Type B pancreatic cell (in vitro differentiated cells): ENCODE data around the gene PRR33. TPM values are rescaled to one million over a fixed set of nuclear protein-coding genes. Genes with fewer than 3 reads are reported as not detected.

Experiments used
- DNase-seq: peaks from one replicate; pipeline ENCODE4 v3.0.0; 2021; ENCODE audit warnings: mixed read lengths; ENCODE audit not compliant: unreplicated experiment; ENCODE audit errors: extremely low spot score
- H3K27ac Mint-ChIP-seq: 2 replicates; pipeline ENCODE4 v1.8.0; 2021; ENCODE audit warnings: mild to moderate bottlenecking, mixed read lengths
- H3K27me3 Mint-ChIP-seq: 2 replicates; pipeline ENCODE4 v1.8.0; 2021; ENCODE audit warnings: mixed read lengths
- H3K36me3 Mint-ChIP-seq: 2 replicates; pipeline ENCODE4 v1.8.0; 2021; ENCODE audit warnings: mixed read lengths
- H3K4me1 Mint-ChIP-seq: one replicate; pipeline ENCODE4 v1.8.0; 2021; ENCODE audit warnings: mixed read lengths; ENCODE audit not compliant: unreplicated experiment
- H3K4me3 Mint-ChIP-seq: 2 replicates; pipeline ENCODE4 v1.8.0; 2021; ENCODE audit warnings: mild to moderate bottlenecking, mixed read lengths
- H3K9me3 Mint-ChIP-seq: 2 replicates; pipeline ENCODE4 v1.8.0; 2021; ENCODE audit warnings: mixed read lengths
- total RNA-seq: library from RNA; stranded (reverse); gene quantifications from 2 replicates; pipeline ENCODE4 v1.2.1, GENCODE V29; 2021; ENCODE audit warnings: low replicate concordance
- TF ChIP-seq, protein P1 (sequence below): fragments of 200-600 bp; sonication (generic); conservative IDR thresholded peaks from 2 replicates; pipeline ENCODE4 v1.5.0; 2021; ENCODE audit warnings: antibody characterized with exemption, mild to moderate bottlenecking

The PRR33 gene
- total RNA-seq, 1 donor from 2014 or later, result not detected

DNA sequence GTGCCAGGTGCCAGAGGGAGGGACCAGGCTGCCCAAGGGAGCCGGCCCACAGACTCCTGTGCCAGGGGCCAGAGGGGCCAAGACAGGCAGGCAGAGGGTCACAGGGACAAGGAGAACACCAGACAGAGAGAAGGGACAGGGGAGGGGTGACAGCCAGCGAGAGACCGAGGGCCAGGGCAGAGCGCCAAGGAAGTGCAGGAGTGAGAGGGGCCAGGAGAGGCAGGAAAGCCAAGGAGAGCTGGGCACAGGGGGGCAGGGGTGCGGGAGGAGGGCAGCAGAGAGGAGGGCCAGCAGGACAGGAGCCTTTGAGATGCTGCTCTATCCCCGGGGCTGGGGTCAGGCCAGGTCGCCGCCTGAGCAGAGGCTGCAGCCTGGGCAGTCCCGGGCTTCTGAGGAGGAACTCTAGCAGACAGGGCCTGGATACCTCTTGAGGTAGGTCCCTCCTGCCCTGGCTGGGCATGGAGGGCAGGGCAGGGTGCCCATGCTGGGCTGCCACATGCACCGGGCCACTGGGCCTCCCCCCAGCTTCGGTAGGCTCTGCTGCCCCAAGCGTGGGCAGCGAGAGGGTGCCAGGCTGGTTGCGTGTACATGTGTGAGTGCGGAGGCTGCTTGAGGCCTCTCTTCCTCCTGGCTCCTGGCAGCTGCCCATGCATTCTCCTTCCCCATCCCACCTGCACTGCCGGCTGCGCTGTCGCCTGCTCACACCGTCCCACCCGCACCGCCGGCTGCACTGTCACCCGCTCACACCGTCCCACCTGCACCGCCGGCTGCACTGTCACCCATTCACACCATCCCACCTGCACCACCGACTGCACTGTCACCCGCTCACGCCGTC lies 26.6 kb downstream of the PRR33 start:
- Mint-ChIP-seq H3K36me3 (no peaks in the 10 kb centered on the region), H3K27me3 (no peaks in the 10 kb centered on the region), H3K4me3 (no peak overlapping the region), H3K27ac (no peak overlapping the region), H3K4me1 (no peaks in the 10 kb centered on the region), H3K9me3 (no peaks in the 10 kb centered on the region)
- DNase-seq, result no peak
- TF ChIP-seq, protein P1, sequence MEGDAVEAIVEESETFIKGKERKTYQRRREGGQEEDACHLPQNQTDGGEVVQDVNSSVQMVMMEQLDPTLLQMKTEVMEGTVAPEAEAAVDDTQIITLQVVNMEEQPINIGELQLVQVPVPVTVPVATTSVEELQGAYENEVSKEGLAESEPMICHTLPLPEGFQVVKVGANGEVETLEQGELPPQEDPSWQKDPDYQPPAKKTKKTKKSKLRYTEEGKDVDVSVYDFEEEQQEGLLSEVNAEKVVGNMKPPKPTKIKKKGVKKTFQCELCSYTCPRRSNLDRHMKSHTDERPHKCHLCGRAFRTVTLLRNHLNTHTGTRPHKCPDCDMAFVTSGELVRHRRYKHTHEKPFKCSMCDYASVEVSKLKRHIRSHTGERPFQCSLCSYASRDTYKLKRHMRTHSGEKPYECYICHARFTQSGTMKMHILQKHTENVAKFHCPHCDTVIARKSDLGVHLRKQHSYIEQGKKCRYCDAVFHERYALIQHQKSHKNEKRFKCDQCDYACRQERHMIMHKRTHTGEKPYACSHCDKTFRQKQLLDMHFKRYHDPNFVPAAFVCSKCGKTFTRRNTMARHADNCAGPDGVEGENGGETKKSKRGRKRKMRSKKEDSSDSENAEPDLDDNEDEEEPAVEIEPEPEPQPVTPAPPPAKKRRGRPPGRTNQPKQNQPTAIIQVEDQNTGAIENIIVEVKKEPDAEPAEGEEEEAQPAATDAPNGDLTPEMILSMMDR, result no peak

DNA sequence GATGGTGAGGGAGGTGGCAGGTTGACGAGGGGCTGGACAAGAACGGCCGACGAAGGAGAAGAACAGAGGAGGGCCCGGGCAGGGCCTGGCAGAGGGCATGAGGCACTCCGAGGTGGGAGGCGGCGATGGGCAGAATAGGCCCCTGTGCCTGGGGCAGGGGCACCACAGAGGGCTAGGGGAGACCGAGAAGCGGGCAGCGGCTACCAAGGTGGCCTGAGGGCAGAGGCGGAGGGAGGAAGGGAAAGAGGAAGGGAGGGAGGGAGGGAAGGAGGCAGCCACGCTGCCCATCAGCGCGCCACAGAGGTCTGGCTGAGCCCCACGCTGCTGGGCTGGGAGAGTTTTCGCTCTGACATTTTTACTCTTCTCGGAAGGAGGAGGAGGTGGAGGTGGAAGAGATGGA lies 27.5 kb downstream of the PRR33 start:
- no peaks in the 10 kb centered on the region for H3K27me3 Mint-ChIP-seq
- no peak overlapping the region for H3K27ac Mint-ChIP-seq
- no peak for DNase-seq
- no peak overlapping the region for H3K4me3 Mint-ChIP-seq
- H3K9me3 Mint-ChIP-seq, result no peaks in the 10 kb centered on the region
- no peaks in the 10 kb centered on the region for H3K36me3 Mint-ChIP-seq
- H3K4me1 Mint-ChIP-seq, result no peaks in the 10 kb centered on the region
- TF ChIP-seq, protein P1, result no peak

DNA sequence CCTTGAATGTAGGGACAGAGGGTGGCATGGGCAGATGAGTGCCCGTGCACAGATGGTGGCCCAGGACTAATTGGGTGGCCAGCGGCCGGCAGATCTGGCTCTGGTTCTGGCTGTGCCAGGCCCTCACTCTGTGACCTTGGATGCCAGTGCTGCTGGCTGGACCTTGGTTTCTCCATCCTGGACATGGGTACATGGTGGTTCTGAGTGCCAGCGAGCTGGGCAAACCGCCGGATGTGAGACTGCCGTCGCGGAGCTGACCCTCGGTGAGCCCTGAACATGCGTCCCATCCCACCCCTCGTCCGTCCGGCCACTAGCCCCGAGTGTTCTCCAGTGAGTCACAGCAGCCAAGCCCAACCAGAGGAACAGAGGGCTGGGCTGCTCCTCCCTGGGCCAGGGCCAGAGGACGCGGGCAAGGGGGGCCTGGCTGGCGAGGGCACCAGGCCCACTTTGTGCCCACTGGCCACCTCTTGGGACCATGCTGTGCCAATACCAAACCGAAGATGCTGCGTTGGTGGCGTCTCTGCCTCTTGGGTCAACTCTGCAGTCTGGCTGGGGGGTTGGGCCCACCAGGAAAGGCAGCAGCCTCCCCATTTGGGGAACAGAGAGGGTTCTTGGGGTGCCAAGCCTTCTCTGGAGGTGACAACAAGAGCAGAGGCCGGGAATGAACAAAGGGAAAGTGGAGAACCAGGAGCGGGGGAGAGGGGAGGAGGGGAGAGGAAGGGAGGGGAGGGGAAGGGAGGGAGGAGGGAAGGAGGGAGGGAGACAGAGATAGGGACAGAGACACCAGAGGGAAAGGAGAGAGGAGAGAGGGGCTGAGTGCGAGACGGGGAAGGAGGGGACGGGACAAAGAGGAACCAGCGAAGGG lies 28.1 kb downstream of the PRR33 start:
- Mint-ChIP-seq H3K36me3 (no peaks in the 10 kb centered on the region), H3K9me3 (no peaks in the 10 kb centered on the region), H3K4me1 (no peaks in the 10 kb centered on the region), H3K27ac (no peak overlapping the region), H3K27me3 (no peaks in the 10 kb centered on the region), H3K4me3 (no peak overlapping the region)
- TF ChIP-seq, protein P1, result no peak
- no peak for DNase-seq

DNA sequence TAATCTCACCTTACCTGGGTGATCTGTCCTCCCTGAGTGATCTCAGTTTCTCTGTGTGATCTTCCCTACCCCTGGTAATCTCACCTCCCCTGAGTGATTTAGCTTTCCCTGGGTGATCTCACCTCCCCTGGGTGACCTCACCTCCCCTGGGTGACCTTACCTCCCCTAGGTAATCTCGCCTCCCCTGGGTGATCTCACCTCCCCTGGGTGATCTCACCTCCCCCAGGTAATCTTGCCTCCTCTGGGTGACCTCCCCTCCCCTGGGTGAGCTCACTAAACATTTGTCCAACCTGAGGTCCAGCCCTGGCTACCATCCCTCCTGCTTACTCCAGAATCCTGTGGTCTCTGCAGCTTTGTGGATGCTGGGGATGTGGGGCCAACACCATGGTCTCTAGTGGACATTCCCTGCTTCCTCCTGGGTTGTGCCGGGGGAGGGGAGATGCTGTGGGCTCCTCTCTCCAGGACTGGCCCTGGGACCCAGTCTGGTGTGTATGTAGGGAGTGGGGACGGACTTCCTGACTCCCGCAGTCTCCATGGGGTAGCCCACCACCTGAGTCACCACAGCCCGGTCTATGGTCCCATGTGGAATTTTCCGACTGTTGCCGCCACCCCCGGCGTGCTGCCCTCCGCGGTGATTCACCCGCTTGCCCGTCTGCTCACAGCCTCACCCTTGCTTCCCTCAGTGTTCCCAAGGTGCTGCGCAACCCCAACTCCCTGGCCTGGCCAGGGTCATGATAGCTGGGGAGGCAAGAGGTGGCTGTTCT lies 28.9 kb downstream of the PRR33 start:
- no peaks in the 10 kb centered on the region for H3K4me1 Mint-ChIP-seq
- TF ChIP-seq, protein P1, result no peak
- H3K9me3 Mint-ChIP-seq, result no peaks in the 10 kb centered on the region
- no peaks in the 10 kb centered on the region for H3K36me3 Mint-ChIP-seq
- DNase-seq, result no peak
- no peaks in the 10 kb centered on the region for H3K27me3 Mint-ChIP-seq
- H3K4me3 Mint-ChIP-seq, result no peak overlapping the region
- H3K27ac Mint-ChIP-seq, result no peak overlapping the region
